Measurements from ENCODE around the gene LDB2.

The LDB2 gene

DNA sequence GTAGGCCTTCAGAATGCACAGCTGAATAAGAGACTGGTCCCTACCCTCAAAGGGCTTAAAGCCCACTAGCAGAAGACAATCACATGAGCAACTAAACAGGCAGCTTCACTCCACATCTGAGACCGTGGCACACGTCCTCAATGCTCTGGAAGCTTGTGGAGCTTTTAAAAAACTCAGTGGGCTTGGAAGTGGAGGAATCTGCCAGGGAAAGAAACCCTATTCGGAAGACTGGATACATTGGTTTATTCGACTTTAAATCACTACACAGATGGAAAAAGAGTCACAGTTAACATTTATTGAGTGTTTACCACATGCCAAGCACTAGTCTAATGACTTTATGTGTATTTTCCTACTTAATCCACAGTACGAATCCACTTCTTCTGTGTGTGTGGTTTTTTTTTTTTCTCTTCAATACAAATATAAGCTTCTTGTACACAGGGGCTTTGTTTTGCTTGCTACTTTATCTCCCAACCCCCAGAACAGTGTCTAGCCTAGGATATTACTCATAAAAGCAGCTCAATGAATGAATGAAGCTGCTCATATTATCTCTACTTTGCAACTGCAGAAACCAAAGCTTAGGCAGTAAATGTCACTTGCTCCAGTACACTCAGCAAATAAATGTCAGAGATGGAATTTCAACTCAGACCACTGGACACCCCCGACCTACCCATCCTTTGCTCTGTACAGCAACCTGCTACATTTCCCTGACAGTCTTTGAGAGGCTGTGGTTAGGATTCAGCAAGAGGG lies 137.7 kb downstream of the LDB2 start:
- DNase-seq (ENCODE audit: low read depth in 1 of 2, low spot score in 1 of 2), result no peak

DNA sequence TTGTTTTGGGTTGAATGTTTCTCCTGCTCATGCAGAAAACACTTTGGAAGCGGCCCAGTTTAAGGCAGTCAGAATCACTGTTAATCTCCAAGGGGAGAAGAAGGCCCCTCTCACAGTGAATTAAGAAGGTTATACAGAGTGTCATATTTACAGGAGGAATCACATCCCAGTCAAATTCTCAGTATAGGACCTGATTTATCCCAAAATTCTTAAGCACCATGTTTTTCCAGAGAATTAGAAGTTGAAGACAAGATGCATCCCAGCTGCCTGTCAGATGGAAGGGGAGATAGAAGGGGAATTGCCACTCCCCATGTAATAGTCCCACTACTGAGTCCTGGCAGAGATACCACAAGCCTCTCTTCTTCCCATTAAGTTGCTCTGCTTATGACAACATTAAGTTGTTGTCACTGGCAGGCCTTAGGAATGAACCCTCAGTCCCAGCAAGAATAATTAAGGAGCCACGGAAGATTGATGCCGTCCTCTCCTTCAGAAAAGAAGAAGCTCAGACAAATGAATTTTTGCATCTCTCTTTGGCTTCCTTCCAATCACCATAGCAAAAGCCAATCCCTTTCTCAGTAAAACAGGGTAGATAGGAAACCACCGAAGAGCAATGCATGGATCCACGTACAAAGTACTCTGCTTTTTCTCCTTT lies 138.4 kb downstream of the LDB2 start:
- DNase-seq (ENCODE audit: low read depth in 1 of 2, low spot score in 1 of 2), result no peak

DNA sequence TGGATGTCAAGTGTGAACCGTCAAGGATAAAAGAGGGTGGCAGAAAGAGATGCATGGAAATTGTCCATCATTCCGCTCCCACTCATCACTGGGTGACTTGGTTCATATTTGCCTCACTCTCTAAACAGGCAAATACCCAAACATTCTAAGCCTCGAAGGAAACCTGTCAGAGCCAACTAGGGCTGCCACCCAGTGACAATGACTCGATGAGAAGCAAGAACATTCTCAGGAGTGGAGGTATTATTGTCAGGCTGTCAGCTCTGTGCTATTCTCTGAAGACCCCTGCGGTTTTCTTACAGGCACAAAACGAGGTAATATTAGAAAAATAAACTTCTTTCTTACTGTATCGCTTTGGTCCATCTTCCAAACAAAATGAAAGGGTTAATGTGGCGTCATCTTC lies 139.6 kb downstream of the LDB2 start:
- no peak for DNase-seq (ENCODE audit: low read depth in 1 of 2, low spot score in 1 of 2)

DNA sequence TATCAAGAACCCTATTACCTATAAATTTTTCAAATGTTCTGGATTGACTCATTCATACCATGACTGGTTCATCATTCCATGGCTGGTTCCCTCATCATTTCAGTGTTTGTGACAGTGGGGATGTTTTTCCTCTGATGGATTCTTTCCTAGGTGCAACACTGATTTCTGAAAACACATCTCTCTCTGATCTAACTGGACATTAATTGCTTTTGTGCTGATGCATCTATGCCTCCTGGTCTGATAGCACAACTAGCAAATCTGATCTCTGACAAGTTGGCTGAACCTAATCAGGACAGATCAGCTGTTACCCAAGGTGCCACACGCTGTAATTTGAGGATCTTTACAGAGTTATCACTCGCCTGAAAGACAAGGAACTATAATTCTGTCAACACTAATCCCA lies 140.2 kb downstream of the LDB2 start:
- DNase-seq (ENCODE audit: low read depth in 1 of 2, low spot score in 1 of 2), result no peak

DNA sequence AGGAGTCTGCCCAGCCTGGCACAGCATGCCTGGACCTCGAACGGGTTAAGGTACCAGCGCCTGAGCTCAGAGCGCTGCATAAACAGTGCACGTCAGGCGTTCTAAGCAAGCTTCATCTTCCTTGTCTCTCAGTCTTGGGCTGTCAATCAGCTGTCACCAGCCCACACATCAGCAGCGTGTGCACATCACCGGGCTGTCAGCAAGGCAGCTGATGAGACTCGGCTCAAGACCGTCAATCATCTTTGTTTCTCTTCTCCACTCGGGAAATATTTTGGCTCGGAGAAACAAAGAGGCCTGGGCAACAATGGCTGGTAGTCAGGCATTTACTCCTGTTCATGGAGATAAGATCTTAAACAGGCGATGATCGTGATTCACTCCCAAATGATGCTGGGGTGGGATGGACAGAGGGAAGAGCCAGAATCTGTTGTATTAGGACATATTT lies 141.3 kb downstream of the LDB2 start:
- DNase-seq (ENCODE audit: low read depth in 1 of 2, low spot score in 1 of 2), result no peak

DNA sequence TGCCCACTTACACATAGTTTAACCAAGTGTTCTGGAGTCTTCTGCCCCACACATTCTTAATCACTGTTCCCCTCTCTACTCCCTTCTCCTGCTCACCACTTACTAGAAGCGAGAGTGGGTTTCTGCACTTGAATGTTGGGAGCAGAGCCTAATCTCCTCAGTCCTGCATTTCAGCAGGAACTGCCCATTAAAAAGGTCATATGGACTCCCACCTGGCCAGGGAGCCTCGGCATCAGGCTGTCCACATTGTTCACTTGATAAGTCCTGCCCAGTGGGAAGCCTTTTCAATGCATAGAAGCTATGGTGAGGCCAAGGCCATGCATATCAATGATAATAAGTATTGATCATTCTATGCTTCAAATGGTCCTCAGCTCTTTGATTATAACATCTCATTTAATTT lies 144.3 kb downstream of the LDB2 start:
- no peak for DNase-seq (ENCODE audit: low read depth in 1 of 2, low spot score in 1 of 2)

DNA sequence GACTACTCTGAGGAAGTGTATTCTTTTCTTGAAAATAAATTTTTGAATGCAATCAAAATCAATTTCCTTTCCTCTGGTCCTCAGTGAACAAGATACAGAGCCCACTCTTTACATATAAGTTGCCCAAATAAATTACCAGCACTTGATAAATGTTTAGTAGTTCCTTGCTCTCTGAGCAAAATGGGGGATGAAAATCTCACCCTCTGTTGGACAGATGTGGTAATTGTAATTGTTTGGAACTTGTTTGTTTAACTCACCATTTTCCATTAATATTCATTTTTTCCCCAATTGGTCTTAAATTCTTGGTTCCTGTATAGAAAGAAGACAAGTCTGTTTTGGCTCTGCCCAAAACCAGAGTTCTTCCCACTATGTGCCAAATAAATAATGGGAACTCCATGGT lies 146.3 kb downstream of the LDB2 start:
- DNase-seq (ENCODE audit: low read depth in 1 of 2, low spot score in 1 of 2), result no peak

DNA sequence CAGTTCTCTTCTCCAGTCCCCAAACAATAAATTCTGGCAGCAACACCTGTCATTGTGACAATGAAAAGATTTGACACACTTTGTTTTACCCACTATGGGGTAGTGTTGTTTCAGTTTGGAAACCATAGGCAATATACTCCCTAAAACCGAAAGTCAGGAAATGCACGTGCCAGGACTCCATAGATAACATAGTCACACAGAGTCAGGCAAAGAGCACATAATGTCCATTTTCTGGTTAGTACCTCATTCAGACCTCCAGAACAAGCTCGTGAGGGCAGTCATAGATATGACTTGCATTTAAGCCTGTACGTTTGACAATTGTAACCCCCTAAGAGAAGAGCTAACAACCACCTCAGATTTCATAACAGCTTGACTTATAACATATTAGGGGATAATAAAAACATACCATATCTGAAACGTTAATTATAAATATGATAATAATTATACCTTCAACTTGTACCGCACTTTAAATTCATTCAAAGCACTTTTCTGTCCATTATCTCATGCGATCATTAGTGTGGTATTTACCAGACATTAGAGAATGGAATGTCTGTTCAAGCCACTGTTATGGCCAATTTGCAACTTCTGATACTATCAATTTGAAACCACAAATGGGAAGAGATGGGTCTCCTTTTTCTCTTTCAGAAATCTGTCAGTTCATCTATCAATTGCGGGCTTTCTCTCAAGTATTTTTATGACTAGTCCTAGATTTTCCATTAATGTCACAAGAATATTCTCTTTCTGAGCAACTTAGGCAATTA lies 147.4 kb downstream of the LDB2 start:
- no peak for DNase-seq (ENCODE audit: low read depth in 1 of 2, low spot score in 1 of 2)

DNA sequence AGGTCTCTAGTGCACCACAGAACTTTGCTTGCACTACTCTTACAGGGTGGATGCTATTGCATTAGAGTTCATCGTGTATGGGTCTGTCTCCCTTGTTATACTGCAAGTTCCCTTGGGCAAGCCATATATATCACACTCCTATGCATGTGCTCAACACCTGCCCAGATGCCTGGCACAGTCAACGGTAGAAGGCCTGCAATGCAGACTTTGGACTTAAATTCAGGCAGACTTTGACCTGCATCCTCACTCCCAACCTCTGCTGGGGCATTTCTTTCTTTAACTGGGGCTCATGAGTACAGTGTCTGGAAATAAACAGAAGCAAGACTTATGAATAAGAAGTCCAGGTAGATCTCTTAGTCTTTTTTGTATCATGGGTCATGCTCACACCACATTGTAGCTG lies 148.2 kb downstream of the LDB2 start:
- no peak for DNase-seq (ENCODE audit: low read depth in 1 of 2, low spot score in 1 of 2)

DNA sequence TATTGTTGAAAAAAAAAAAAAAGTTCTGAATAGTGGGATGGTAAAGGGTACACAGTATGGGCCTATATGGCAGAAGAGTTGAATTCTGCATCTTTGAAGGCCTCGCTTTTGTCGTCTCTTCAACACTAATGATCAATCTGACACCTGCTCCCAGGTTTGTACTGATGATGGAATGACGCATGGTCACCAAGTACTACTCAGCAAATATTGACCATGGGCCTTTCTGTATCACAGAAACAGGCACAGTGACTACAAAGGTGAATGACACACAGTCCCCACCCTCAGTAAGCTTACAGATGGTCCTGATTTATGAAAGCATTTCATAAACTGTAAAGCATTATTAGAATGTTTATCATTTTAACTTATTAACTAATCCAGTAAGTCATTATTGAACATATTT lies 152.6 kb downstream of the LDB2 start:
- DNase-seq (ENCODE audit: low read depth in 1 of 2, low spot score in 1 of 2), result no peak

DNA sequence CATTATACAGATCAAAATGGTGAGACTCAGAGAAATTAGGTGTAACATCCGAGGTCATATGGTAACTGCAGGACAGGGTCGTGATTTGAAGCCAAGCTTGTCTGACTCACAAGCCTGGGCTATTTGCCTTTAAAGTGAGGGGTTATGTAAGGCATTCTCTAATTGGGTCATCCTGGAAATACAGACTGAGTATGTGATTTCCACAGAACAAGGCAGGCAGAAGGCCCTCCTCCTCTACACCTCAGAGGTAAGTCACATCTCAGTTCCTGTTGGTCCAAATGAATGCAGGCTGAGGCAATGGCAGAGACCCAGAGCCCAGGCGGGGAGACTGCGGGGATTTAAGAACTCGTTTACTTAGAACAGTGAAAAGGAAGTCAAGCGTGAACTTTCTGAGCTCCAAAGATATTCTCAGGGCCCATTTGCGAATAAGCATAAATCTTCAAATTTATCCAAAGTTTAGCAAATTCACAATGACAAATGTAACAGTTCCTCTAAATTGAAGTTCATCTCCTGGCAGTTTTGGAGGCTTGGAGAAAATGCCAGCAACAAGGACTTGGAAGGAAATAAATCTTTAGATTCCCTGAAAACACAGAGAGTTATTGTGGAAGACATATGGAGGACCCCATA lies 153.3 kb downstream of the LDB2 start:
- no peak for DNase-seq (ENCODE audit: low read depth in 1 of 2, low spot score in 1 of 2)

DNA sequence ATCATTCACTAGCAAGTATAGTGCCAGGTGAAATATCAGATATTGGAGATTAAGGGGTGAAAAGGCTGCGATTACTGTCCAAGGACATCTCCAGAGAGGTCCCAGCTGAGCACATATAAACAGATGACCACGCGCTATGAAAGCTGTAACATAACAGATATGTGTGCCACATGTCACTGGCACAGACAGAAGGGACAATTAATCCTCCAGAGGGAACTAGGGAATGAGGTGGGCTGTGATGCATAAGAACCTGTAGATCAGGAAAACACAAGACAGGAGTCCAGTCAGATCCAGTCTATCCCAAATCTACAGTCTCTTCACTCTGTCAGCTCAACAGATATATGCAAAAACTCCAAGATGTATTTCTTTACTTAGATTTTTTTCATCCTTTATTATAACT lies 157.2 kb downstream of the LDB2 start:
- DNase-seq (ENCODE audit: low read depth in 1 of 2, low spot score in 1 of 2), result no peak

DNA sequence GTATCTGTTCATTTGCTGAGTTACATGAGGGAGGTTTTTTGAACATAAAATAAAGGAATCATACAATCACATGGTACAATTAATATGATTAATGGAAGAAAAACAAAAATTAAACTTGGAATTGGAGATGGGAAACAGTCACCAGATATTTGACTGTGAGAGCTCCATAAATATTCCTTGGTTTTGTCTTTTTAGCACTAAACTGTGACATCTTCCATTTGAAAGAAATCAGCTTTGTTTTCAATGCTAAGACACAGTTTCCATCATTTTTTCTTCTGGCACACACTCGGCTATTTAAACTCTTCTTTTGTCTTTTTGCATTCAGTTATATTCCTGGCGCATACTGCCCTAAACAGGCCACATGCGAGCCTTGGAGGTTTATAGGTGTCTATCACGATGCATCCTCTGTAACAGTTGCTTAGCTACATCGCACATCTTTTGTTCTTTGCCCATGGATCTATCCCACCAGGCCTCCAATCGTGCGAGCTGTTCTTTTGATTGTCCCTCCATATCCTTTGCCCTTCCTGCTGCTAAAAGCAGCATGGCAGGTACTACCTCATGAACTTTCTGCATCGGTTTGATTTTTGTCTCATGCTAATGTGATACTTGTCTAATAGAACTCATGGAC lies 158.3 kb downstream of the LDB2 start:
- DNase-seq (ENCODE audit: low read depth in 1 of 2, low spot score in 1 of 2), result no peak

DNA sequence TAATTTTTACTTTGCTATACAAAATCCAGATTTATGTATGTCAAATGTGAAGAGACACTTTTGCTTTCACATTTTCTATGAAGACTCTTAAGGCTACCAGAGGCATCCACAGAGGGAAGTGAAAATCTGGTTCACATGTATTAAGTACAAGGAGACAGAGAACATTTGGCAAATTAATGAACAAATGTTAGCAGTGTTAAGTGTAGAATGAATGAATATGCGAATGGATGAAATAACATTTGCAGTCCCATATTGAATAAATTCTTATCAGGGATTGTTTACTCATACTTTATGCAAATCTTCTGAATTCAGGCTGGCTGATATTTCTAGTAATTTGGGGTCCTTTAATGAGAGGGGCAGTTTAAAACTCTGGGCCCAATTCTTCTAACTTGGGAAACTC lies 159.9 kb downstream of the LDB2 start:
- DNase-seq (ENCODE audit: low read depth in 1 of 2, low spot score in 1 of 2), result no peak

DNA sequence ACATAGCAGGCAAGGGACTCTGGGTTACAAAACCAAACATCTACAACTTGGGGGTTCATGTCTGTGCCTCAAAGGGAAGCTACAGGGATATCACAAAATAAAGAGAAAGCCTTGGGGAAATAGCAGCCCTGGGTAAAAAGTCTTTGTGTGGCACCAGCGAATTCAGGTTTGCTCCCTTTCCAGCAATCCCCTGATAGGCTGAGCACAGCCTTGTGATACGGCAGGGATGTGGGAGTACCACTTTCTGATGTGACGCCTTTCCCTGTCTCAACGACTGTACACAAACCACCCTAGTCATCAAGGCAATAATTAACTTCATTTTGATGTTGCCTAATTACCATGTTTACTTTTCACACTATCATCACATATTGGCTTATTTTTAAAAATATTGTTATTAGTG lies 164.9 kb downstream of the LDB2 start:
- DNase-seq (ENCODE audit: low read depth in 1 of 2, low spot score in 1 of 2), result no peak

DNA sequence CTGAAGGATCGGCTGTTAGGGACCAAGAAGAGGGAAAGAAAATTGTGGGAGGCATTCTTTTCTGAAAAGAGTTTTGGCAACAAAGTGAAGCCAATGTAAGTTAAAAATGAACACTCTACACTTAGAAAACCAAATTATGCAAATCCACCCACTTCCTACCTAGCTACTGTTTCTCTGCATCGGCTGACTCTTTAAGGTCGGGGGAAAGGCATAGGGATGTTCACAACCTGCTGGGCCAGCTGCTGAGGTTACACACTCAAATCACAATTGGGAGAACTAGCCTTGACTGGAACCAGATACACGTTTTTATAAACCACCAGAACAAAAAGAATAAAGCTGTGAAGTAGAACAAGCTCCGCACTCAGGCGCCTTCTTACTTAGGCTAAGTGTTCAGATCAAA lies 165.7 kb downstream of the LDB2 start:
- DNase-seq (ENCODE audit: low read depth in 1 of 2, low spot score in 1 of 2), result no peak

DNA sequence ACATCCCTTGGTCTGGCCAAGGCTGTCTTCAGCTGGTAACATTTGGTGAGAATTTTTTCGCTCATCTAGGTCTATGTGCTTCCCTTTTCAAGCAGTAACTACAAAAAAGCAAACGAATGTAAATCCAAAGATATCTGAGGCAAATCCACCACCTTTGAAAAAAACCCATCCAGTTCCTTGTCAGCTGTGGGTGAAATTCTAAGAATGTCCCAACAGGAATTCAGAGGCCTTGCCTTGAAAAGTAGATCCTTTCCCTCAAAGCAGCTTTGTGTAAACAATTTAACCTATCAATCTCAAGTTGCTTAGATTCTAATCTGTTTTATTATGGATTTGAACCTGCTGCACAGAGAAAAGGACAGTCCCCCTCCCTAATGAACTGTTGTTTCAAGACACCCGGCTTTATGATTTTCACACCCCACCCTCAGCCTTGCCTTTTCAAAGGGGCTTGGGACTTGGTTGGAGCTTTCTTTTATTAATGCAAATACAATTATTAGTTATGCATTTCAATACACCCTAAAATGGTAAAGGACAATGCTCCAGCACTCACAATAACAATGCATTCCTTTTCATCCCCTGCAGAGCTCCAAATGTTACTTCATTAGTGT lies 166.6 kb downstream of the LDB2 start:
- DNase-seq (ENCODE audit: low read depth in 1 of 2, low spot score in 1 of 2), result no peak

DNA sequence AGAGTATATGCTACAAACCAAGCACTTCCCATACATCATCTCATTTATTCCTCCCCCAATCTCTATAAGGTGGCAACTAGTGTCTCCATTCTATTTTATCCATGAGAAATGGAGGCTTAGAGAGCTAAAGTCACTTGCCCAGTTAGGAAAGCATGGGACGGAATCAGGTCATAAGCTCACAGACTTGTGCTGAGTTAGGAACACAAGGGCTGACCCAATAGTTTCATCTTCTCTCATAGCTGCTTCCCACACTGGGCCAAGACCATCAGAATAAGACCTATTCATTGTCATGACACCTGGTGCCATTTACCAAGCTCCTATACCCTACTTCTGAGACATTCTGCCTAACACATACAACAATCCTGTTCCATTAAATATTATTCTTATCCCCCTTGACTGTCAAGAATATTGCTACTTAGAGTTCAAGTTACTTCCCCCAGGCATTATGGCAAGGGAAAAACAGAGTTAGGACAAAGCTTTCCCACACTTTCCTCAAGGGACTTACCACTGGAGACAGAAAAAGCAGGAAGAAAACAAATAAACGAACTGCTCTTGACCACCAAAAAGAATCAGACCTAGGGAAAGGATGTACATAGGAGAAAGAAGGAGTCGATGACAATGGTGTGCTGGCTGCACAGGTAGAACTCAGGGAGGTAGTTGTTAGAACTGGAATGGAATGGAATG lies 167.8 kb downstream of the LDB2 start:
- no peak for DNase-seq (ENCODE audit: low read depth in 1 of 2, low spot score in 1 of 2)

DNA sequence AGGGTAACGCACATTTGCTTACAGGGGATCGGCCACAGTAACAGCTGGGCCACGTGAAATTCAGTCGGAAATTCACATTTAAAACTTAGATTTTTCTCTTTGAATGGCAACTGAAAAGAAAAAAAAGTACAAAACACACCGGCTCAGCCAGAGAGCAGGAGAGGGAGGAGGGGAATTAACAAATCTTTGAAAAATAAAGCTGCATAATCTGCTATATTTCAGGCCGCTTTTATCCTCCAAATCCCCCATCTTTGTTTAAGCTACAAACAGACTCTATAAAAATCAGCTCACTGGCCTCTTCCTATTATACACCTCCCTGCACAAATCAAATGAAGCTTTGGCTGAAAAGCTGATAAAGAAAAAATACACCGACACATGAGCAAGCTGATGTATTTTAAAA lies 169.1 kb downstream of the LDB2 start:
- no peak for DNase-seq (ENCODE audit: low read depth in 1 of 2, low spot score in 1 of 2)

DNA sequence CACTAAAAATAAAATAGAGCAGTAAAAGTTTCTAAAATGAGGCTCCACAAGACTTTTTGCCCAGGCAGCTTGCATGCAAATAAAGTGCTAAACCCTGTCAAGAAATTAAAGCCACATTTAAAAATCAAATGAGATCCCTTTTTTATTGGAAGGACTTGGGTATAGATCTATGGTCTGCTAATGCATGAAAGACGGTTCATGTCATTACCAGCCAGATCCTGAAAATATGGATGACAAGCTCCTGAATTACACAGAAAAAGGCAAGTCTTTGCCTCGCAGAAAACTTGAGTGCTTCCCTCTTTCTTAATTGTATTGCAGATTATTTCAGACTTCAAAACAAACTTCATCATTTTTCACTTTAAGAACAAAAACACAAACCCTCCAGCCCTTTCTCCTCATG lies 169.6 kb downstream of the LDB2 start:
- no peak for DNase-seq (ENCODE audit: low read depth in 1 of 2, low spot score in 1 of 2)
